Peyer's patch (tissue), 4 donors: ENCODE results near the gene TCF4. TPM values are rescaled to one million over a fixed set of nuclear protein-coding genes. Genes with fewer than 3 reads are reported as not detected.

ENCODE experiments used
- DNase-seq, 3 donors: peaks; one replicate each; pipeline ENCODE4 v3.0.0-alpha.2; 2017 to 2019
- H3K27ac ChIP-seq, 4 donors: fragments of 200-600 bp; sonication (generic); one replicate each; pipeline ENCODE4 v1.5.1; 2016 to 2019
- H3K27me3 ChIP-seq, 2 donors: fragments of 200-600 bp; sonication (generic); one replicate each; pipeline ENCODE4 v1.5.1; 2019
- H3K36me3 ChIP-seq, 3 donors: fragments of 200-600 bp; sonication (generic); one replicate each; pipeline ENCODE4 v1.5.1; 2016 to 2019
- H3K4me1 ChIP-seq, 4 donors: fragments of 200-600 bp; sonication (generic); one replicate each; pipeline ENCODE4 v1.5.1; 2016 to 2019
- H3K4me3 ChIP-seq, 4 donors: fragments of 200-600 bp; sonication (generic); 1 replicate in 3 of 4; 2 replicates in 1 of 4; pipeline ENCODE4 v1.5.1; 2016 to 2019; ENCODE audit warnings: mild to moderate bottlenecking in 1 of 4
- H3K9me3 ChIP-seq, 4 donors: fragments of 200-600 bp; sonication (generic); one replicate each; pipeline ENCODE4 v1.5.1; 2016 to 2019; ENCODE audit warnings: mild to moderate bottlenecking in 1 of 4
- POLR2A ChIP-seq, 2 donors: fragments of 450-650 bp; IDR thresholded peaks; one replicate each; pipeline ENCODE4 v1.5.1; 2017; ENCODE audit warnings: antibody characterized with exemption in 2 of 2, mild to moderate bottlenecking in 2 of 2, moderate library complexity in 2 of 2
- total RNA-seq, 4 donors: library from RNA; depleted of rRNA; stranded (reverse); fragments of >200 nt; gene quantifications; one replicate each; pipeline ENCODE4 v1.1.0, GENCODE V29; 2016
- TF ChIP-seq, protein P1 (sequence below), 6 experiments: fragments of 450-650 bp in 4 of 6; fragments of 200-600 bp in 2 of 6; sonication (generic) in 1 of 6; IDR thresholded peaks; one replicate each; pipeline ENCODE4 v1.5.1; 2017 to 2019; ENCODE audit warnings: antibody characterized with exemption in 6 of 6, mild to moderate bottlenecking in 3 of 6, moderate library complexity in 1 of 6

Gene TCF4
- total RNA-seq, 4 donors from 2014 or later: 11.9 to 190 (median 33.8) TPM

DNA sequence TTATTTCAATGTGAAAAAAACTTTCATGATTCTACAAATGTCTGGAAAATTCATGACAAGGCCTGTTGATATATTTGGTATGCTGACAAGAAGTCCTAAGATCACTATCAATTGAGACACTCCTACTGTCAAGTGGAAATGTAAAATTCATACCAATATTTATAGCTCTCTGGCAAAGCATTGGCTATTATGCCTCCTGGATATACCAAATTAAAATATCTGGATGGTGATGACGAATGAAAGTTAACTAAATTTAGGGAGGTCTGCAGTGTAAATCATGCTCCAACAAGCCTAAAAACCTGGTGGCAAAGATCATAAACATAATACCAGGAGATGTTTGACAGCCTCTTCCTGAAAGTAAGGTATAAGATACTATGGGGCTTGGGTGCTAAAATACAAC, 41.1 kb upstream of the TCF4 start:
- DNase-seq: no peak
- H3K4me1 ChIP-seq: no peaks in the 10 kb centered on the region
- H3K9me3 ChIP-seq: no peaks in the 10 kb centered on the region
- H3K4me3 ChIP-seq: no peak overlapping the region
- H3K36me3 ChIP-seq: no peaks in the 10 kb centered on the region
- TF ChIP-seq, protein P1, sequence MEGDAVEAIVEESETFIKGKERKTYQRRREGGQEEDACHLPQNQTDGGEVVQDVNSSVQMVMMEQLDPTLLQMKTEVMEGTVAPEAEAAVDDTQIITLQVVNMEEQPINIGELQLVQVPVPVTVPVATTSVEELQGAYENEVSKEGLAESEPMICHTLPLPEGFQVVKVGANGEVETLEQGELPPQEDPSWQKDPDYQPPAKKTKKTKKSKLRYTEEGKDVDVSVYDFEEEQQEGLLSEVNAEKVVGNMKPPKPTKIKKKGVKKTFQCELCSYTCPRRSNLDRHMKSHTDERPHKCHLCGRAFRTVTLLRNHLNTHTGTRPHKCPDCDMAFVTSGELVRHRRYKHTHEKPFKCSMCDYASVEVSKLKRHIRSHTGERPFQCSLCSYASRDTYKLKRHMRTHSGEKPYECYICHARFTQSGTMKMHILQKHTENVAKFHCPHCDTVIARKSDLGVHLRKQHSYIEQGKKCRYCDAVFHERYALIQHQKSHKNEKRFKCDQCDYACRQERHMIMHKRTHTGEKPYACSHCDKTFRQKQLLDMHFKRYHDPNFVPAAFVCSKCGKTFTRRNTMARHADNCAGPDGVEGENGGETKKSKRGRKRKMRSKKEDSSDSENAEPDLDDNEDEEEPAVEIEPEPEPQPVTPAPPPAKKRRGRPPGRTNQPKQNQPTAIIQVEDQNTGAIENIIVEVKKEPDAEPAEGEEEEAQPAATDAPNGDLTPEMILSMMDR (IDR thresholded peaks at IDR 0.05): no peak
- no peak for TF ChIP-seq POLR2A (IDR thresholded peaks at IDR 0.05)
- H3K27me3 ChIP-seq: no peaks in the 10 kb centered on the region
- H3K27ac ChIP-seq: no peak overlapping the region

DNA sequence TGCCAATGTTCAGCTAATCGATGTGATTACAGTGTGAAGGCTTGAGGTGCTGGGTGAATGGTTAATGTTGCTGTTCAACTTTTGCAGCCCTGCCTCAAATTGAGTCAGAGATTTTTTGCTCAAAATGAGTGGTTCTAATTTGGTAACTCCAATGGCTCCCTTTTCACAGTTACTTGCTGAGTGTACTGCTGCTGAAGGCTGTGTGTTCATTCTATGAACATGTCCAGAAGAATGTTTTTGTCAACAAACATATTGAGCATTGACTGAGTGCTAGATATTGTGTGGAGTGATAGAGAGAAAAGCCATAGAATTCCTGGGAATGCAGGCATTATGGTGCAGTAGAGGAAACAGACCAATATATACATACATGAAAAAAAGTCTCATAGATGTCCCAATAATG, 39.0 kb upstream of the TCF4 start:
- no peaks in the 10 kb centered on the region for H3K27me3 ChIP-seq
- no peaks in the 10 kb centered on the region for H3K36me3 ChIP-seq
- no peaks in the 10 kb centered on the region for H3K9me3 ChIP-seq
- H3K4me3 ChIP-seq: no peak overlapping the region
- TF ChIP-seq, protein P1 (IDR thresholded peaks at IDR 0.05): no peak
- TF ChIP-seq POLR2A (IDR thresholded peaks at IDR 0.05): no peak
- DNase-seq: no peak
- H3K27ac ChIP-seq: no peak overlapping the region
- H3K4me1 ChIP-seq: no peaks in the 10 kb centered on the region

DNA sequence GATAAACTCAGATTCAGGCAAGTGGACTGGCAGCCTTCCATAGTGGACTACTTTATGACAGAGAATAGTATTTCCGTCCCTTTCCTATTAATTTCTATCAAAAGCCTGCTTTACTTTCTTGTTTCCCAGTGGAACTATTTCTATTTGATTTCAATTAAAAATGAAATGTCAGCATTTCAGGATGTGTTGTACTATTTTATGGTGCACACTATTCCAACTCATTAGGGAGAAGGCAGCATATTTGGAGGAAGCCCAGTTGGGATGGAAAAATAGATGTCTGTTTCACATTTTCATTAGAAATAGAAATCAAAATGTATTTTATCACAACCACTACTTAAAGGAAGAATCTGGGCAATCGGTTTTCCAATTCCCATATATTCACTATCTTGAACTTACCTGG, 37.9 kb upstream of the TCF4 start:
- Histone ChIP-seq H3K27ac (no peak overlapping the region), H3K27me3 (no peaks in the 10 kb centered on the region), H3K4me3 (no peak overlapping the region), H3K9me3 (no peaks in the 10 kb centered on the region), H3K36me3 (no peaks in the 10 kb centered on the region), H3K4me1 (no peaks in the 10 kb centered on the region)
- DNase-seq: no peak
- TF ChIP-seq, protein P1 (IDR thresholded peaks at IDR 0.05): no peak
- no peak for TF ChIP-seq POLR2A (IDR thresholded peaks at IDR 0.05)

DNA sequence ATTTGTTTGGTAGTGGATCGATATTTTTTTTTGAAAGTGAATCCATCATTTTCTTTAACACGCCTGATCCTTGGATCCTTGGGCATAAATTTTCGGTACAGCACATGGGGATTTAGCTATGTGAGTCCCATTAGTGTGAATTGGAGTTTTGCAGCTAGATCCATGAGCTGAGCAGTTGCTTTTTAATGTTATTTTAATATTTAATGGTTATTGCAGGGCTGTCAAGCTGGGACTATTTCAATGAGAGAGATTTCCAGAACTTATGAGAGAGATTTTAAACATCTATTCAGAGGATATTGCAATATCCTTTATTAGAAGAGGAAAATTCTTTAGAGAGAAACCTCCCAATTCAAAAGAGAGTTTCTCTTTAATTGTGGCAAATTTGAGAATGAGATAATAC, 35.6 kb upstream of the TCF4 start:
- no peaks in the 10 kb centered on the region for H3K4me1 ChIP-seq
- H3K27me3 ChIP-seq: no peaks in the 10 kb centered on the region
- no peak for DNase-seq
- H3K27ac ChIP-seq: no peak overlapping the region
- TF ChIP-seq POLR2A (IDR thresholded peaks at IDR 0.05): no peak
- TF ChIP-seq, protein P1 (IDR thresholded peaks at IDR 0.05): no peak
- no peak overlapping the region for H3K4me3 ChIP-seq
- H3K36me3 ChIP-seq: no peaks in the 10 kb centered on the region
- no peaks in the 10 kb centered on the region for H3K9me3 ChIP-seq

DNA sequence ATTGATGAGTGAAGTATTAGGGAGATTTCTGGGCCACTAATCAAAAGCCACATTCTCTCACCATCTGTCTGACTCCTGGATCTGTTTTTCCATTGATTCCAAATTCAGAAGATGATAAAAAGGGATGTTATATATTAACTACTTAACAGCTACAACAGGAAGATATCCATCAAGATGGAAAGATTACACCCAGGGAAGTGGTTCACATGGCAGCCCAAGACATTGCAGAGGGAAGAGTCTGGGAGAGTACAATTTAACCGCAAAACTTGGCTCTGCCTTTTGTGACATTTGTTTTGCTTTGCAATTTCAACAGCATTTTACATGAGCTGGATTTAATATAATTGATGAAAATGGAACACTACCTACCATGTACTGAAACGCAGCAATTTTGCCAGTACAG, 22.5 kb upstream of the TCF4 start:
- Histone ChIP-seq H3K9me3 (no peaks in the 10 kb centered on the region), H3K36me3 (no peaks in the 10 kb centered on the region), H3K4me3 (no peak overlapping the region), H3K27ac (no peak overlapping the region), H3K4me1 (no peaks in the 10 kb centered on the region), H3K27me3 (no peaks in the 10 kb centered on the region)
- no peak for DNase-seq
- TF ChIP-seq, protein P1 (IDR thresholded peaks at IDR 0.05): no peak
- TF ChIP-seq POLR2A (IDR thresholded peaks at IDR 0.05): no peak

DNA sequence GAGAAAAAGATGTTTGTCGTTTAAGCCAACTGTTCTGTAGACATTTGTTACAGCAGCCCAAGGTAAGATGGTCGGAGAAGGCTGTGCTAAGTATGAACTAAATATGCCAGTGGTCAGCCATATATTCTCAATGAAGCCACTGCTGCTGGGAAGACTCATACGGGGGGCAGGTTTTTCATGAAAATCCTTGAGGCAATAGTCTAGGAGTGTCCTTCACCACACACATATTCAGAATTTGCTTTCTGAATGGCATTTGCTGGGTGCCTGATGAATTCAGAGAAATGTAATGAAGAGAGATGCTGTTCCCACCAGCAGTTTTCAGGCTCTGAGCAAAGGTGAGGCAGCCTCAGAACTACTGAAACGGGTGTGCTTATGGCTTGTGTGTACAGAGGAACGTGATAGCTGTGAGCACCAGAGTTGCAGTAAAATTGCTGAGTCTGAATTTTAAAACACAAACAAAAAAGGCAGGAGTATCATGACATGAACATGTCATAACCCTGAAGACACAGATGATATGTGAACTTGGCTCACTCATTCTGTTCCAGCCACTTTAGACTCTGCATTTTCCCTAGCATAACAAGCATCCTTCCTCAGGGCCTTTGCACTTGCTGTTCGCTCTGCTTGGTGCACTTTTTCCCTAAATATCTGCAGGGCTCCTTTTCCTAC, 21.3 kb upstream of the TCF4 start:
- H3K4me1 ChIP-seq: no peaks in the 10 kb centered on the region
- no peak overlapping the region for H3K4me3 ChIP-seq
- no peaks in the 10 kb centered on the region for H3K9me3 ChIP-seq
- H3K27ac ChIP-seq: no peak overlapping the region
- TF ChIP-seq POLR2A (IDR thresholded peaks at IDR 0.05): no peak
- TF ChIP-seq, protein P1 (IDR thresholded peaks at IDR 0.05): no peak
- no peaks in the 10 kb centered on the region for H3K27me3 ChIP-seq
- H3K36me3 ChIP-seq: no peaks in the 10 kb centered on the region
- DNase-seq: no peak
